Stimulated activated CD8-positive, alpha-beta memory T cell treated with anti-CD3 and anti-CD28 coated beads, Interleukin-15, amount 100 ng/mL, for 48 hours (primary cell): Measurements from ENCODE around the gene FUZ.

Experiments
- DNase-seq, 2 donors: peaks; one replicate each; pipeline ENCODE4 v3.0.0-alpha.2; 2020; ENCODE audit warnings: low read depth in 2 of 2

Gene FUZ

DNA sequence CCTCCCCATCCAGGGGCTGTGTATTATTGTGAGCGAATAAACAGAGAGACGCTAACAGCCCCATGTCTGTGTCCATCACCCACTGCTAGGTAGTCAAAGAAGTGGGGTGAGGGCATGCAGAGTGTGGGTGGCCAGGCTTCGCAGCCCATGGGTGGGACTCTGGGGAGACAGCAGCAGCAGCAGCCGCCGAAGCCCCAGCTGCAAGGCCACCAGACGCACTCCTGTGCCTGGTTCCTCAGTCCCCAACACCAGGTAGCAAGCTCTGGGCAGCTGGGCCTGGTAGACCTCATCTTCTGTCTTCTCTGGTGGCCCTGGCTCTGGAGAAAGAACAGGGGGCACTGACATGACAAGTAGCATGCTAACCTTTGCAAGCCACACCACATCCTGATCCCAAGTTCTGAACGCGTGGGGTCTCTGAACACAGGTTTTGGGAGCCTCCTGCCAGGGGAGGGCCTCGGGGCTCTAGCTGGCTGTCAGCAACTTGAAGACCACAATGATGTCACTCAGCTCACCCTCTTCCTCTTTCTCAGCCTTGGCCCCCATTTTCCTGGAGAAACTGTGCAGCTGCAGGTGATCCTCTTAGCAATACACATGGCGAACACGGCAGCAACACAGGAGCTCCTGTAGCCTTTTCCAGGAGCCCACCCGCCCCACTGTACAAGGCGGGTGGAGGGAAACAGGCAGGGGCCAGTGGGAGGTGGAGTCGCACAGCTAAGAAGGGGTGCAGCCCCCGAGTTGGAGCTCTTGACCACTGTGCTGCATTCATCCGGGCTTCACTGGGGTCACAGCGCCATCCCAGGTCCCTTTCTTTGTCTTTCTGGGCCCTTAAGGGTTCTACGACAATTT, 5.8 kb downstream of the FUZ start:
- DNase-seq, result no peak

GRCh38 chr19:49806620-49806959, 6.5 kb downstream of the FUZ start:
- DNase-seq, result no peak

DNA sequence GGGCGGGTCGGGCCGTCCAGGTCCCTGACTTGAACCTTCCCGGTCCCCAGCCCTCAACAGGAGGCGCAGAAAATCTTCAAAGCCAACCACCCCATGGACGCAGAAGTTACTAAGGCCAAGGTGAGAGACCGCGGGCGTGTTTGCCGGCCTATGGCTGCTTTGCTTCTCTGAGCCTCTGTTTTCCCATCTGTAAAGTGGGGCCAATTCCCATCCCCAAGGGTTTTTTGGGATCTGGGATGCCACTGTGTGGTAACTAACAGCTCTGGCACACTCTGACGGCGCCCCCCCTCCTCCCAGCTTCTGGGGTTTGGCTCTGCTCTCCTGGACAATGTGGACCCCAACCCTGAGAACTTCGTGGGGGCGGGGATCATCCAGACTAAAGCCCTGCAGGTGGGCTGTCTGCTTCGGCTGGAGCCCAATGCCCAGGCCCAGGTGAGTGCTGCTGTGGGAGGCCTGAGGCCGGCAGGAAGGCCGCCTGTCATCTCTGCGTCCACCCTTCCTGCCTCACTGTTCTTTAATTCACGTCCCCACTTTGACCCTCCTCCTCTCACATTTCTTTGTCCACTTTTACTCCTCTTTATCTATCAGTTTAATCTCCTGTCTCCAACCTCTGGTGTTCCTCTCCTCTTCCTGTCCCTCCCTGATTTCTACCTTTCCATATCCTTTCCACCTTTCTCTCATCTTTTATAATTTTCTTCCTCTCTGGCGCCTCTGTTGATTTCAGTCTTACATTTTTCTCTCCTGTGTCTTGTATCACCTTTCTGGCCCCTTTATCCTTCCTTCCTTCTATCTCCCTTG, 7.1 kb downstream of the FUZ start:
- DNase-seq, result no peak

DNA sequence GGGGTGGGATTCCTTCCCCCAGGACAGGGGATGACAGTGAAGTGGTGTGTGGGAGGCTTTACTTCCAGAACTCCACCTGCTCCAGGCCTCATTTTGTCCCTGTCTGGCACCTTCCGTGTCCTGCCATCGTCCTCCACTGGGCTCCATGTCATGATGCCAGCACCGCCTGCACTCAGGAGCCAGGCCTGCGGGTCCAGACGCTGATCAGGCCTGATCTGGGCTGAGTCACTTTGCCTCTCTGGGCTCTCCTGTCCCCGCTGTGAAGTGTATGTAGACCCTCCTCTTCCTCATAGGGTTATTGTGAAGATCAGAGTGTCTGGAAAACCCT, 9.6 kb downstream of the FUZ start:
- no peak for DNase-seq

GRCh38 chr19:49802836-49803528, 10.1 kb downstream of the FUZ start:
- no peak for DNase-seq

- DNase-seq, result no peak
Measured at GRCh38 chr19:49801966-49802661, 11.0 kb downstream of the FUZ start.

DNA sequence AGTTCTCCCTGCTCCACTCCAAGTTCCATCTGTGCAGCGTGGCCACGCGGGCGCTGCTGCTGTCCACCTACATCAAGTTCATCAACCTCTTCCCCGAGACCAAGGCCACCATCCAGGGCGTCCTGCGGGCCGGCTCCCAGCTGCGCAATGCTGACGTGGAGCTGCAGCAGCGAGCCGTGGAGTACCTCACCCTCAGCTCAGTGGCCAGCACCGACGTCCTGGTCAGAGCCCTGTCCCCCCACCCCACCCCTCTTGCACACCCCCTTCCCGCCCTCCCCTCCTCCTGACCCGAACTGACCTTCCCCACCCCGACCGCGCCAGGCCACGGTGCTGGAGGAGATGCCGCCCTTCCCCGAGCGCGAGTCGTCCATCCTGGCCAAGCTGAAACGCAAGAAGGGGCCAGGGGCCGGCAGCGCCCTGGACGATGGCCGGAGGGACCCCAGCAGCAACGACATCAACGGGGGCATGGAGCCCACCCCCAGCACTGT, 11.6 kb downstream of the FUZ start:
- no peak for DNase-seq

DNA sequence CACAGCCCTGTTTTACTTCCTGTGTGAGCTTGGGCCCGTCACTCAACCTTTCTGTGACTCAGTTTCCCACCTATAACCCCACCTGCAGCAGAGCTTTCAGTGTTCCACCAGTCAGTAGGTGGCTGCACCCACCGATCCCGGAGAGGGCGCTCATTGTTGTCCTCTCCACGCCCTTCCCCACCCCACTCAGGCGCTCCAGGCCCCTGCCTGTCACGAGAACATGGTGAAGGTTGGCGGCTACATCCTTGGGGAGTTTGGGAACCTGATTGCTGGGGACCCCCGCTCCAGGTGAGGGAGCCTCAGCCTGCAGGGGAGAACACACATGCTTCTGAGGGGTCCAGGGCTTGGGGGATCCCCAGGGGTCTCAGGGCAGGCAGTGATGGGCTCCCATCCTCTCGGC, 12.3 kb downstream of the FUZ start:
- DNase-seq, result no peak

DNA sequence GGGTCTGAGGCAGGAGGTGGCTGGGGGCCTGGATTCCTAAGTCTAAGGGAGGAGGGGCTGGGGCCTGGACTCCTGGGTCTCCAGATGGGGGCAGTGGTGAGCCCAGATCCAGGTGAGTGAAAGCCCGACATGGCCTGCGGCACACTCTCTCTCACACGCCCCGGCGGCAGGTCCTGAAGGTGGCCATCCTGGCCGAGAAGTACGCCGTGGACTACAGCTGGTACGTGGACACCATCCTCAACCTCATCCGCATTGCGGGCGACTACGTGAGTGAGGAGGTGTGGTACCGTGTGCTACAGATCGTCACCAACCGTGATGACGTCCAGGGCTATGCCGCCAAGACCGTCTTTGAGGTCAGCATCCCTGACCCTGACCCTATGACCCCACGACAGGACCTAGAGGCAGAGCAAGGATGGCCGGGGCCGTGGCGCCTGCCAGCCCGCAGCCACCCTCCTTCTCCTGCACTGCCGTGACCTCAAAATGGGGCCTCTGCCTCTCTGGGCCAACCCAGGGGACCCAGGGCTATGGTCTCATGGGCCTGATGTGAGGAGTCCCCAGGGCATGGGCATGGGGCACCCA, 13.2 kb downstream of the FUZ start:
- no peak for DNase-seq

GRCh38 chr19:49799271-49799797, 13.8 kb downstream of the FUZ start:
- no peak for DNase-seq

DNA sequence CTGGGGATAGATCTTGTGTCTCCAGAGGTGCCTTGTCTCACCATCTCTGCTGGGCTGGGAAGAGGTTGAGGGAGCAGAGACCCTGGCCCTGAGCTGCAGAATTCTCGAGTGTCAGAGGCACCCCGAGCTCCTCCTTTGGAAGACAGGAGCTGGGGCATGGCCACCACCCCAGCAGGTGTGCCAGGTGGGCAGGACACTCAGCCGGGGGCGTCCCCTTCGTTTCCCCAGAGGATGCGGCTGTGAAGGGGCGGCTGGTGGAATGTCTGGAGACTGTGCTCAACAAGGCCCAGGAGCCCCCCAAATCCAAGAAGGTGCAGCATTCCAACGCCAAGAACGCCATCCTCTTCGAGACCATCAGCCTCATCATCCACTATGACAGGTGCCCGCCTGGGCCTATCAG, 14.5 kb downstream of the FUZ start:
- DNase-seq, result no peak

DNA sequence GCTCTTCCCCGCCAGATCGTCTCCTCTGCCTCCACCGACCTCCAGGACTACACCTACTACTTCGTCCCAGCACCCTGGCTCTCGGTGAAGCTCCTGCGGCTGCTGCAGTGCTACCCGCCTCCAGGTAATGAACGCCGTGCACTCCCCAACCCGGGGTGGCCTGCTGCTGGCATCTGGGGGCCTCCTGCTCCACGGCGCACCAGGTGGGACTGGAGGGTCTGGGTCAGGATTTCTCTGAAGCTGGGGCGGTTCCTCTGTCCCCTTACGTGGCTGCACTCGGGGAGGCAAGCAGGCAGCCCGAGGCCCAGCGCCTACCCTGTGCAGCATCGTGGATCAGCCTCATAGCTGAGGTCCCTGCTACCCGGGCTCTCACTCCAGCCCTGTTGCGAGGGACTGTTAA, 17.5 kb downstream of the FUZ start:
- no peak for DNase-seq

DNA sequence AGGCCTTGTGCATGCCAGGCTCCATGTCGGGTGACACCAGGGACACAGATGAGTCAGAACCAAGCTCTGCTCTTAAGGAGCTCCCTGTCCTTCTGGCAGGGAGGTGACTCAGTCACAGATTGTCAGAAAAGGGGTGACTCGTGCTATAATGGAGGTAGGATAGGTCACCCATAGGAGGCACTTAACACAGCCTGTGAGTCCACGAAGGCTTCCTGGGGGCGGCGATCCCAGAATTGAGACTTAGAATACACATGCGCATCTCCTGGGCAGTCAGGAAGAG, 19.6 kb downstream of the FUZ start:
- DNase-seq, result peak in 1 of 2 donors; percentile 16

DNA sequence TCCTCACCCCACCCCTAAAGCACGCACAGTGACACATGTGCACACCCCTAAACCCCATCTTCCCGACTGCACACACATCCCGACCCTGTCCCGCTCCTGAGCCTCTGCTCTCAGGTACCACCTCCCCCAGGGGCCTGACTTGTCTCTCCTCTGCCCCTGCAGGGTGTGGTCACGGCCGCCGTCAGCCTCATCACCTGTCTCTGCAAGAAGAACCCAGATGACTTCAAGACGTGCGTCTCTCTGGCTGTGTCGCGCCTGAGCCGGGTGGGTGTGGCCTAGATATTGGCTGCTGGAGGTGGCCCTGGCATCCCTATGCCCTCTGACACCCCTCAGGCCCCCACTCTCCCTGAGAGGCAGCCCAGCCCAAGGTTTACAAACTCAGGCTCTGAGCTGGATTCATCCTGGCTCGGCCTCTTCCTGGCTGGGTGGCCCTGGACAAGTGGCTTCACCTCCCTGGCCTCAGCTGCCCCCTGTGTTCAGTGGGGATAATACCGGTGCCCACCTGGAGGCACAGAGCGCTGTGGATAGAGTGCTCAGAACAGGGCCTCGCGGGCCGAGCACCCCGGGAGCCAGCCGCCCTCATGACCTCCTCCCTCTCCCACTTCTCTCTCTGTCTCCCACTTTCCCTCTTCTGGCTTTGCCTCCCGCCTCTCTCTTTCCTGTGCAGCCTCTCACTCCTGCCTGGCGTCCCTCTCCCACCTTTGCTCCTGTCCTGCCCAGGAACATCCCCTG, 20.1 kb downstream of the FUZ start:
- no peak for DNase-seq

DNA sequence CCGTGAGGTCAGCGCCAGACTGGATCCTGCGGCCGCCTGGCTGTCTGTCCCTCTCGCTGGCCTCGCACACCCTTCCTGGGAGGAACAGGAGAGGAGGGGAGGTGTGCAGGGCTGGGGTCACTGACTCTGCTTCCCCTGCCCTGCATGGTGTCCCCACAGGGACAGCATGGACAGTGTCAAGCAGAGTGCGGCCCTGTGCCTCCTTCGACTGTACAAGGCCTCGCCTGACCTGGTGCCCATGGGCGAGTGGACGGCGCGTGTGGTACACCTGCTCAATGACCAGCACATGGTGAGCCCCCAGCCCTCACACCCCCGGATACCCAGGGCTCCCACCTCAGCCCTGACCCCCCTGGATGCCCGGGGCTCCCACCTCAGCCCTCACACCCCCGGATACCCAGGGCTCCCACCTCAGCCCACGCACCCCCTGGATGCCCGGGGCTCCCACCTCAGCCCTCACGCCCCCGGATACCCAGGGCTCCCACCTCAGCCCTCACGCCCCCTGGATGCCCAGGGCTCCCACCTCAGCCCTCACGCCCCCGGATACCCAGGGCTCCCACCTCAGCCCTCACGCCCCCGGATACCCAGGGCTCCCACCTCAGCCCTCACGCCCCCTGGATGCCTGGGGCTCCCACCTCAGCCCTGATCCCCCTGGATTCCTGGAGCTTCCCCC, 21.2 kb downstream of the FUZ start:
- no peak for DNase-seq

GRCh38 chr19:49790866-49791265, 22.2 kb downstream of the FUZ start:
- no peak for DNase-seq

GRCh38 chr19:49788857-49789256, 24.2 kb downstream of the FUZ start:
- no peak for DNase-seq

DNA sequence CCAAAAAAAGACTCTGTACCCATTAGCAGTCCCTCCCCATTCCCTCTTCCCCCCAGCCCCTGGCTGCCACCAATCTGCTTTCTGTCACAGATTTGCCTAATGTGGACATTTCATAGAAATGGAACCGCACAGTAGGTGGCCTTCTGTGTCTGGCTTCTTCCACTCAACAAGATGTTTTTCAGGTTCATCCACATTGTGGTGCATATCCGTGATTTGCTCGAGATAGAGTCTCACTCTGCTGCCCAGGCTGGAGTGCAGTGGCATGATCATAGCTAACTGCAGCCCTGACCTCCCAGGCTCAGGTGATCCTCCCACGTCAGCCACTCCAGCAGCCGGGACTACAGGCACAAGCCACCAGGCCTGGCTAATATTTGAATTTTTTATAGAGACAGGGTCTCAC, 25.3 kb downstream of the FUZ start:
- no peak for DNase-seq

DNA sequence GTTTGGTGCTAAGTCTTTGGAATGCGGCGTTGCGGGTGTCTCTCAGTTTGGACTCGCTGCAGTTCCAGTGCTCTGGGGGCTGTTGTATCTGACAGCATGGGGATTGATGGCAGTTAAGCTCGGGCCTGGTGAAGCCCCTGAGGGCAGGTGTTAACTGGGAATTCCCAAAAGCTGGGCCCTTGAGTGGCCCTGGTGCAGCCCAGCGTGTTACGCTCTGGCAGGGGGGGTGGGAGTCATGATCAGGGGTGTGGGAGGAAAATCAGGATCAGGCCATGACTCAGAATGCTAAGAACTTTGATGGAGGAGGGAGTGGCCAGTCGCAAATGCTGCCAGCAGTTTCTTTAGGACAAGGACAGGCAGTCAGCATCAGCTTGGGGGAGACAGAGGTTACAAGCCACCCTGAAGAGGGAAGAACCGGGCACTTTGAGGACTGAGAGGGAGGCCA, 26.7 kb downstream of the FUZ start:
- DNase-seq, result no peak

DNA sequence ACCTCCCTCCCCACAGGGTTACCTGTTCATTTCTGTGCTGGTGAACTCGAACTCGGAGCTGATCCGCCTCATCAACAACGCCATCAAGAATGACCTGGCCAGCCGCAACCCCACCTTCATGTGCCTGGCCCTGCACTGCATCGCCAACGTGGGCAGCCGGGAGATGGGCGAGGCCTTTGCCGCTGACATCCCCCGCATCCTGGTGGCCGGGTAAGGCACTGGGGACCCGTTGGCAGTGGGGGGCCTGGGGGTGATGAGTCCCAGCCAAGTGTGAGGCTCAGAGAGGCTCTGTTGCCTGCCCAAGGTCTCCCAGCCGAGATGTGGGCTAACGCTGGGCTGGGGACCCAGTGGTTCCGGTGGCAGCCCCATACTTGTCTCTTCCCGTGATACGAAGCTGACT, 30.6 kb downstream of the FUZ start:
- no peak for DNase-seq
